GM21576 (cell line): ENCODE measurements around the gene LMTK2.

Experiments
- ATAC-seq: cut with Tn5 transposase; IDR thresholded peaks from one replicate; pipeline ENCODE4 v1.9.1; 2021; ENCODE audit warnings: mild to moderate bottlenecking, moderate library complexity; ENCODE audit not compliant: unreplicated experiment

LMTK2 gene

GRCh38 chr7:98231493-98232262 lies 125.0 kb downstream of the LMTK2 start:
- ATAC-seq = no peak

- ATAC-seq = no peak
Observed at GRCh38 chr7:98232263-98232585, 125.6 kb downstream of the LMTK2 start.

- ATAC-seq = no peak
Observed at GRCh38 chr7:98232799-98233198, 126.1 kb downstream of the LMTK2 start.

GRCh38 chr7:98233219-98234070 lies 126.8 kb downstream of the LMTK2 start:
- no peak for ATAC-seq

- no peak for ATAC-seq
Observed at GRCh38 chr7:98234429-98235147, 127.9 kb downstream of the LMTK2 start.

- no peak for ATAC-seq
Observed at GRCh38 chr7:98235901-98236300, 129.2 kb downstream of the LMTK2 start.

GRCh38 chr7:98236355-98237185 lies 129.9 kb downstream of the LMTK2 start:
- ATAC-seq = no peak

- no peak for ATAC-seq
Observed at GRCh38 chr7:98238076-98238475, 131.4 kb downstream of the LMTK2 start.

GRCh38 chr7:98238976-98239375 lies 132.3 kb downstream of the LMTK2 start:
- ATAC-seq = no peak

- peak; percentile 50 for ATAC-seq
Observed at GRCh38 chr7:98240961-98241673, 134.5 kb downstream of the LMTK2 start.

- peak; percentile 17 for ATAC-seq
Observed at GRCh38 chr7:98241674-98242241, 135.1 kb downstream of the LMTK2 start.

- ATAC-seq = no peak
Observed at GRCh38 chr7:98242342-98242741, 135.7 kb downstream of the LMTK2 start.

- ATAC-seq = no peak
Observed at GRCh38 chr7:98242934-98243333, 136.3 kb downstream of the LMTK2 start.

- ATAC-seq = no peak
Observed at GRCh38 chr7:98244871-98245270, 138.2 kb downstream of the LMTK2 start.

- no peak for ATAC-seq
Observed at GRCh38 chr7:98248156-98248555, 141.5 kb downstream of the LMTK2 start.

- no peak for ATAC-seq
Observed at GRCh38 chr7:98249106-98249505, 142.4 kb downstream of the LMTK2 start.

GRCh38 chr7:98250789-98251188 lies 144.1 kb downstream of the LMTK2 start:
- ATAC-seq = no peak

GRCh38 chr7:98251231-98251600 lies 144.6 kb downstream of the LMTK2 start:
- ATAC-seq = peak; percentile 35

GRCh38 chr7:98251601-98252424 lies 145.2 kb downstream of the LMTK2 start, which contains the start of gene TECPR1:
TSS of gene TECPR1 (minus strand) at chr7:98252232. CDS start at chr7:98246146, 6,086 bp downstream.
- peak; percentile 95 for ATAC-seq
